ENCODE measurements around the gene OPN1LW. TPM values are rescaled to one million over a fixed set of nuclear protein-coding genes. Genes with fewer than 3 reads are reported as not detected.

The OPN1LW gene
- total RNA-seq, result not detected in 2 replicates

GRCh38 chrX:154144010-154144409, at the start of gene OPN1LW:
Gene OPN1LW, plus strand, starts transcription at chrX:154144243. Its CDS starts 41 bp downstream, at chrX:154144284.

GRCh38 chrX:154097589-154098541, 46.2 kb upstream of the OPN1LW start, which contains the start of gene MECP2:
Gene MECP2, minus strand, starts transcription at chrX:154097717.

GRCh38 chrX:154182296-154182695, 38.3 kb downstream of the OPN1LW start, which contains the start of gene OPN1MW:
Gene OPN1MW, plus strand, starts transcription at chrX:154182596. Its CDS starts 82 bp downstream, at chrX:154182678.

Other genes starting within 250 kb of the OPN1LW start
- gene AVPR2, start 239.6 kb upstream of the OPN1LW start, total RNA-seq, result not detected in 2 replicates
- gene ARHGAP4, start 218.0 kb upstream of the OPN1LW start, total RNA-seq, result 0.97 and 2.1 TPM in 2 replicates
- 54.9 and 56.9 TPM in 2 replicates for gene NAA10, start 209.2 kb upstream of the OPN1LW start, total RNA-seq
- 2.1 and 5.0 TPM in 2 replicates for gene RENBP, start 199.6 kb upstream of the OPN1LW start, total RNA-seq
- gene HCFC1, start 172.4 kb upstream of the OPN1LW start, total RNA-seq, result 14.0 and 34.4 TPM in 2 replicates
- gene TMEM187, start 171.5 kb upstream of the OPN1LW start, total RNA-seq, result 5.6 and 5.7 TPM in 2 replicates
- gene IRAK1, start 124.3 kb upstream of the OPN1LW start, total RNA-seq, result 78.7 and 109 TPM in 2 replicates
- 21.7 and 34.5 TPM in 2 replicates for gene MECP2, start 46.5 kb upstream of the OPN1LW start, total RNA-seq
- not detected in 2 replicates for gene OPN1MW, start 38.4 kb downstream of the OPN1LW start, total RNA-seq
- gene OPN1MW2, start 75.5 kb downstream of the OPN1LW start, total RNA-seq, result not detected in 2 replicates
- gene OPN1MW3, start 113.3 kb downstream of the OPN1LW start, total RNA-seq, result not detected in 2 replicates
- not detected in 2 replicates for gene TEX28, start 150.9 kb downstream of the OPN1LW start, total RNA-seq
- gene TKTL1, start 151.6 kb downstream of the OPN1LW start, total RNA-seq, result not detected in 2 replicates
- gene FLNA, start 230.4 kb downstream of the OPN1LW start, total RNA-seq, result 3,018 and 4,172 TPM in 2 replicates
- 19.0 and 21.5 TPM in 2 replicates for gene EMD, start 235.1 kb downstream of the OPN1LW start, total RNA-seq